Measurements from ENCODE around the gene SLC38A4.

GRCh38 chr12:46752396-46752795 lies 73.4 kb downstream of the SLC38A4 start:
- TF ChIP-seq POLR2AphosphoS5 (IDR thresholded peaks at IDR 0.05; ENCODE audit: low read depth, low read length) (no peak), TAF1 (IDR thresholded peaks at IDR 0.05; ENCODE audit: borderline replicate concordance, insufficient read depth, low read length) (no peak), FOXP2 (optimal IDR thresholded peaks at IDR 0.05; ENCODE audit: borderline replicate concordance, extremely low read depth, extremely low read length, insufficient read depth) (no peak)

Measured in PFSK-1 (cell line).